AG10803 (cell line): ENCODE results near the gene ZNF500.
"Not testable (repeated sequence)": the region's sequence is repeated elsewhere in the genome, so short reads cannot be mapped to it uniquely, and the experiment has no call there.

Source experiments
- DNase-seq: peaks from one replicate; pipeline ENCODE4 v3.0.0; 2010; ENCODE audit warnings: low read depth
- H3K4me3 ChIP-seq: 2 replicates; pipeline ENCODE4 v1.5.1; 2011; ENCODE audit warnings: mild to moderate bottlenecking, low read length, control low read depth
- TF ChIP-seq, protein P1 (sequence below): conservative IDR thresholded peaks from 2 replicates; pipeline ENCODE4 v1.5.1; 2011; ENCODE audit warnings: mild to moderate bottlenecking, low read length, control low read depth, inconsistent platforms

Gene ZNF500

DNA sequence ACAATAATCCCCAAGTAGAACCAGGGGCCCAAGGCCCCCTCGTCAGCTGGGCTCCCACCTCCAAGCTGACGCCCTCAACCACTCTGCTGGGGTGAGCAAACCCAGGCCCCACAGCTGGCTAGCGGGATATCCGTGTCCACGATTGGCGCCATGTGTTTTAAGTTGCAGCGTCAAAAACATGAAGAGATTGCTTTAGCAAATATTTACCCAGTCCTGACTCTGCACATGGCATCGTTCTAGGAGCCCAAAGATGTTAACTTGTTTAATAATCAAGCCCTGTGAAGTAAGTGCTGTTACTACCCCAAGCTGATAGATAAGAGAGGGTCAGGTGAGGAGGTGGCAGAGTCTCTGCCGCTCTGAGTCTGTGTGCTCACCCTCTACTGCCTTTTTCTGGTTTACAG is 21.5 kb upstream of the ZNF500 start:
- H3K4me3 ChIP-seq, result no peak overlapping the region
- TF ChIP-seq, protein P1, sequence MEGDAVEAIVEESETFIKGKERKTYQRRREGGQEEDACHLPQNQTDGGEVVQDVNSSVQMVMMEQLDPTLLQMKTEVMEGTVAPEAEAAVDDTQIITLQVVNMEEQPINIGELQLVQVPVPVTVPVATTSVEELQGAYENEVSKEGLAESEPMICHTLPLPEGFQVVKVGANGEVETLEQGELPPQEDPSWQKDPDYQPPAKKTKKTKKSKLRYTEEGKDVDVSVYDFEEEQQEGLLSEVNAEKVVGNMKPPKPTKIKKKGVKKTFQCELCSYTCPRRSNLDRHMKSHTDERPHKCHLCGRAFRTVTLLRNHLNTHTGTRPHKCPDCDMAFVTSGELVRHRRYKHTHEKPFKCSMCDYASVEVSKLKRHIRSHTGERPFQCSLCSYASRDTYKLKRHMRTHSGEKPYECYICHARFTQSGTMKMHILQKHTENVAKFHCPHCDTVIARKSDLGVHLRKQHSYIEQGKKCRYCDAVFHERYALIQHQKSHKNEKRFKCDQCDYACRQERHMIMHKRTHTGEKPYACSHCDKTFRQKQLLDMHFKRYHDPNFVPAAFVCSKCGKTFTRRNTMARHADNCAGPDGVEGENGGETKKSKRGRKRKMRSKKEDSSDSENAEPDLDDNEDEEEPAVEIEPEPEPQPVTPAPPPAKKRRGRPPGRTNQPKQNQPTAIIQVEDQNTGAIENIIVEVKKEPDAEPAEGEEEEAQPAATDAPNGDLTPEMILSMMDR, result no peak
- DNase-seq, result no peak

DNA sequence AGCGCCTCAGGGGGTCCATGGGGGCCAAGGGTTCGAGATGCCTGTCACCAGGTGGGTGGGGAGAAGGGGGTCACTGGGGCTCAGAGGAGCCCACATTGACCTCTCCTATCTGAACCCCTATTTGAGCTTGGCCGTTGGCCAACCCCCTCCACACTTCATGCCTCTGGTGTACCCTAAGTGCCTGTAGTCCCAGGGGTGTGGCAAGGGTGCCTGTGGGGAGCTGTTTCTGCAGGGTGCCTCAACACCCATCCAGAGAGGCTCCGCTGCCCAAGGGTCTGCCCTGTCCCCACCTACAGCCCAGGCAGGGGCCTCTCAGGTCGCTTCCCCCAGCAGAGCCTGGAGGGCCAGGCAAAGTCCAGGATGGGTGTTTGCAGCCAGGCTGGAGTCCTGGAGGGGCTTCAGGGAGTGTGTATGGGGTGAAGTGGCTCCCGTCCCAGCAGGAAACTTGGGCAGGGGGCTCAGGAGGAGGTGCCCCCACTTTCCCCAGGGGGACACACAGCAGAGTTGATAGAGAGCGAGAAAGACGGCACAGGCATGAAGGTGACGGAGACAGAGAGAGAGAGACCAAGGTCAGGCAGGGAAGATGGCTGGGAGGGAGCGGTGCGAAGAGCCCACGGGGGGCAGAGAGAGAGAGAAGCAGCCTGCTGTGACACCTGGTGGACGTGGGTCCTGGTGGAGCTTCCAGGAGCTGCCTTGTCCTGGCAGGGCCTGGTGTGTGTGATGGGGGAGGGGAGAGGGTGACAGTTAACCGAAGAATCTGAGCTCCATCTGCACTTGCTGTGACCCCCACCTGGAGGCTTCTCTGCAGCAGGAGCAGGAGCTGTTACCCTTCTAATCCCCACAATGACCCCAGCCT is 20.9 kb upstream of the ZNF500 start, which contains the start of gene SEPTIN12:
Gene SEPTIN12 (minus strand): TSS at position 719 of the 856 bp plus-strand sequence. CDS start 700 bp downstream, at position 19.
- no peak within 1 kb of the TSS for H3K4me3 ChIP-seq
- no peak for DNase-seq
- TF ChIP-seq, protein P1, result no peak

DNA sequence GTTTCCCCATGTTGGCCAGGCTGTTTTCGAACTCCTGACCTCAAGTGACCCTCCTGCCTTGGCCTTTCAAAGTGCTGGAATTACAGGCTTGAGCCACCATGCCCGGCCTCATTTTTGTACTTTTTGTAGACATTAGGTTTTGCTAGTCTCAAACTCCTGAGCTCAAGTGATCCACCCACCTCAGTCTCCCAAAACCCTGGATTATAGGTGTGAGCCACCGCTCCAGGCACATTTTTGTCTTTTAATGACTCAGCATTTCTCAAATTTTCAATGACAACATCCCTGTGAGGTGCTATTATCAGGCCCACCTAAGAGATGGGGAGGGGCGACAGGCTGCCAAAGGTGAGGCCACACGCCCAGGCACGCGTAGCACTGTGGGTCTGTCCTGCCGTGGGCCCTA is 20.1 kb upstream of the ZNF500 start:
- no peak for DNase-seq
- no peak overlapping the region for H3K4me3 ChIP-seq
- TF ChIP-seq, protein P1, result no peak

DNA sequence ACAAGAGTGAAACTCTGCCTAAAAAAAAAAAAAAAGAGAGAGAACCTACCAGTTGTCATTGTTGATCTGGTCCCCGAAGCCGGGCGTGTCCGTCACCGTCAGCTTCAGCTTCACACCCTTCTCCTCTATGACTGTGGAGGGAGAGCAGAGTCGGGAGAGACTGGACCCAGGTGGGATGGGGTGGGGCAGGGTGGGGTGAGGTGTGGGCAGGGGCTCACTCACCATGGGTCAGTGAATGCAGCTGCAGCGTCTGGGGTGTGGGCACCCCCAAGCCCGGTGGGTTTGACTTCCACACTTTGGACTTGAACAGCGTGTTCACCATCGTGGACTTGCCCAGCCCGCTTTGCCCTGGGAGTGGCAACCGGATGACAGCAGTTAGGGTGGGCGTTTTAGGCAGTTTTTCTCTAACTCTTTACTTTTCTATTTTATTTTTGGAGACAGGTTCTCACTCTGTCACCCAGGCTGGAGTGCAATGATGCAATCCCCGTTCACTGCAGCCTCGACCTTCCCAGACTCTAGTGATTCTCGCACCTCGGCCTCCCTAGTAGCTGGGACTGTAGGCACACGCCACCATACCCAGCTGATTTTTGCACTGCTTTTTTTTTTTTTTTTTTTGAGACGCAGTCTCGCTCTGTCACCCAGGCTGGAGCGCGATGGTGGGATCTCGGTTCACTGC is 18.9 kb upstream of the ZNF500 start:
- DNase-seq, result no peak
- TF ChIP-seq, protein P1, result no peak

DNA sequence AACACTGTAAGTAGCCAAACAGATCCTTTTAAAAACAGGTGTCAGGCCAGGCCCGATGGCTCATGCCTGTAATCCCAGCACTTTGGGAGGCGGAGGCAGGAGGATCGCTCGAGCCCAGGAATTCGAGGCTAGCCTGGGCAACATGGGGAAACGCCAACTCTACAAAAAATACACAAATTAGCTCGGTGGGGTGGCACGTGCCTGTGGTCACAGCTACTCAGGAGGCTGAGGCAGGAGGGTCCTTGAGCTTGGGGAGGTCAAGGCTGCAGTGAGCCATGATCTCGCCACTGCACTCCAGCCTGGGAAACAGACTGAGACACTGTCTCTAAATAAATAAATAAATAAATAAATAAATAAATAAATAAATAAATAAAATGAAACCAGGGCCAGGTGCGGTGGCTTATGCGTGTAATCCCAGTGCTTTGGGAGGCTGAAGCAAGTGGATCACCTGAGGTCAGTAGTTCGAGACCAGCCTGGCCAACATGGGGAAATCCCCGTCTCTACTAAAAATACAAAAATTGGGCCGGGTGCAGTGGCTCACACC is 17.6 kb upstream of the ZNF500 start:
- H3K4me3 ChIP-seq, DNase-seq: not testable (repeated sequence)

More for the DNA sequence above, 18.9 kb upstream of the ZNF500 start:
- no peak overlapping the region for H3K4me3 ChIP-seq

DNA sequence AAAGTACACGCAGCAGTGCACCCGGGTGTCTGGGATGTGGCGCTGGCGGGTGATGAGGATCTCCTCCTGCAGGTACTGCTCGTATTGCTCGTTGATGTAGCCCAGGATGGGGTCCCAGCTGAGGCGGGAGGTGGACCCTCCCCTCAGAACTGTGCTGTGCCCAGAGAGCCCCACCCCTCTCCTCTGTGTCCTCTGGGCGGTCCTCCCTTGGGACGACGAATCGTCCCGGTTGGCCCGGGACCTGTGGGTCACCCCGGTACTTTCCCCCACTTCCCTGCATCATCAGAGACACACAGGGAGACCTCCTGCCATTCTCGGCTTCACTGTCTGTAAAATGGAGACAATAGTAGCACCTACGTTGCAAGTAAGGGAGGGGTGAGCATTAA is 17.0 kb upstream of the ZNF500 start:
- no peak overlapping the region for H3K4me3 ChIP-seq
- DNase-seq, result no peak

More for the DNA sequence above, 17.0 kb upstream of the ZNF500 start:
- TF ChIP-seq, protein P1, result no peak
